GM21786 (cell line): Measurements from ENCODE around the gene CREM.
A peak's percentile ranks its signal among the peaks of the same experiment; 100 is the strongest.

ENCODE experiments used
- ATAC-seq: cut with Tn5 transposase; IDR thresholded peaks from one replicate; pipeline ENCODE4 v1.9.1; 2021; ENCODE audit not compliant: unreplicated experiment

The CREM gene

DNA sequence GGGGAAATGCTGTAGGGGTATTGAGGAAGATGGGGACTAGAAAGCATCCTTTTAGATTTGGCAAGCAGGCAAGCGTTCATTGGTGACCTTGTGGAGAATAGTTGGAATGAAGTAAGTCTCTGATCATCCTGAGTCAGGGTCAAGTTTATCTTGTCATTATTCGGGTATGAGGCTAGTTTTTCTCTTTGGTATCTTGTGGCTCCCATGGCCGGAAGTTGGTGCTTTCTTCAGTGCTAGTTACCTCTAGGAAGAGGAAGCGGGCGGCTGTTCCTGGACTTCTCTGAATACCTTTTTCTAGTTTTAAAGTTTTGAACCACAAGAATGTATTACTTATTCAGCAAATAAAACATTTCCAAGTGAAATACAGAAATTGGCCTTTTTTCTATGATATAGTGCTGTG, 9.2 kb downstream of the CREM start:
- ATAC-seq: no peak

DNA sequence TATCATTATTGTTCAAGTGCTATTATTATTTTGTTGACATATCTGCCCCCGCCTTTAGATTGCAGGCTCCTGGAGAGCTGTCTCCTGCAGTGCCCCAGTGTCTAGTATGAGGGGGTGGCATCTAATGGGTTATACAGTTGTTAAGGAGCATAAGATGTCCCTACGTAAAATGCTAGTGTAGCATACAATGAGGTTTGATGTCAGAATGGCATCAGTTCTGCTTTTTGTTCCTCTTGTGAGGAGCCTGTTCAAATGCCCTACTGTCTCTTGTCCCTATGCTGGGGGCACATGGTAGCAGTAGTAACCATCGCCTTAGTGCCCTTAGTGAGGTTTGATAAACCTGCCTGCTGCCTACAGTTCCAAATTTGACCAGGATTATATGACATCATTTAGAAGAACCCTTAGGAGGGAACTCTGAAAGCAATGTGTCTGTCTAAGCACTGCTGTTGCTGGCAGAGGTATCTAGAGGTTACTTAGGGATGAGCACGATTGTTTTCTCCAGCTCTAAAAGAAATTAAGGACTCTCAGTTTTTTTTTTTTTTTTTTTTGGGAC, 9.7 kb downstream of the CREM start:
- ATAC-seq: peak; percentile 57

DNA sequence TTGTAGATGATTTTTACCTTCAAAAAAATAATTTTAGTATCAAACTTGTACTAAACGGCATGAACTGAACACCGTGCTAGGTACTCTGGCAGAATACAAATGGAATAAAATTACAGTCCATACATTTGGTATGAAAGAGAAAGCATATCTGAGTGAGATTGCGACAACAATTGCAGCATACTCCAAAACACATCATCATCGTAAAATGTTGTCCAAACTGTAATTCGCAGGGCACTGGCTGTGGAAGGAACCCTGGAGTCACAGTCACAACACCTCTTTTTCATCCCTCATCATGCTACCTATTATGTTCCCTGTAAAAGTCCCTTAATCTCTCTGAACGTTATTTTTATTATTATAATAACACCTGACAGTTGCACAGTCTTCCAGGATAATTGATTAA, 13.5 kb downstream of the CREM start:
- no peak for ATAC-seq

DNA sequence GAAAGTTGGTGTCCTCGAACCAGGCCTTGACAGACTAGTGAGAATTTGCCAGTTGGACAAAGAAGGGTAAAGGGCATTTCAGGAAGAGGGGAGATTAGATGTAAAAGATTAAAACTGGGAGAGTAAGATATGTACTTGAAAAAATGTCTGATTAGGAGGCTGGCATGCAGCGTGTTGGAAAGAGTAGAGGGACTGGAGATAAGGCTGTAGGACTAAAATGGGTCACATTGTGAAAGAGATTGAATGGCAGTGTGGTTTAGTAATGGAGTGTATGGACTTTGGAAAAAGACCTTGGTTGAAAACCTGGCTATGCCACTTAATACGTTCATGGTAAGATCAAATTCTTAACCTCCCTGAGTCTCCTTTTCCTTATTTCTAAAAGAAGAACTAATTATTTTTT, 14.1 kb downstream of the CREM start:
- ATAC-seq: no peak

DNA sequence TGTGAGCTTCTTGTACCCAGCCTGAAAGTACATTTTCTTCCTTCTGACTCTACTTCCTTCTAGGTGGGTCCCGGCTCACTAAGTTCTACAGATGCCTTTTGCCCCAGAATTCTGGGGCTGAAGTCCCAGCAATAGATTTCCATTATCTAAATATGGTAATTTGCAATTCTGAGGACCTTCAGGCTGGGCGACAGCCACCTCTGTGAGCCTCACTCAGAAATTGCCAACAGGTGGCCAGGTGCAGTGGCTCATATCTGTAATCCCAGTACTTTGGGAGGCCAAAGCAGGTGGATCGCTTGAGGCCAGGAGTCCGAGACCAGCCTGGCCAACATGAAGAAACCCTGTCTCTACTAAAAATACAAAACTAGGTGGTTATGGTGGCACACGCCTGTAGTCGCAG, 23.7 kb downstream of the CREM start:
- ATAC-seq: no peak

DNA sequence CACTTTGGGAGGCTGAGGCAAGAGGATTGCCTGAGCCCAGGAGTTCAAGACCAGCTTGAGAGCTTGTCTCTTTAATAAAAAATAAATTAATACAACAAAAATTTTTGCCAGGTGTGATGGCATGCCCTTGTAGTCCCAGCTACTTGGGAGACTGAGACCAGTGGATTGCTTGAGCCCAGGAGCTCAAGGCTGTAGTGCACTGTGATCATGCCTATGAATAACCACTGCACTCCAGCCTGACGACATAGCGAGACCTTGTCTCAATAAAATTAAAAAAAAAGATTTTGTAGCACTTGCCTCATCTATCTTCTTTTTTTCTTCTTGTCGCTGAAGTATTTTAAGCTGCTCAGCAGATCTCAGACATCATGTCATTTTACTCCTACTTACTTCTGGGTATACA, 26.3 kb downstream of the CREM start:
- ATAC-seq: no peak

DNA sequence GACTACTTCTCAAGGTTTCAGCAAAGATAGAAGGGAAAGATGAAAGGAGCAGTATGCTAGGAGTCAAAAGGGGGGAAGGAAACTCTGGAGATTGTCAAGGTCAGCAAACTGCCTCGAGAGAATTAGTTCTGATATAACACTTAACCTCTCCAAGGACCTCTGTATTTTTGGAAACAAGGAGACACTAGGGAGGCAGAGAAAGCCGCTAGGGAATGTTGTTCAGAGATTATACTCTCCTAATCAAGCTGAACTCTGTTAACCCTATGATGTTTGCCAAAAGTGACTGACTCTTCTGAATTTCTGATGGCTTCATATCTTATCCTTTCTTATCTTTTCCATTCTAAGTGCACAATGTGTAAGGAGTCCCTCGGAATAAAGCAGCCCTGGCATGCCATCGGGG, 27.1 kb downstream of the CREM start:
- no peak for ATAC-seq

DNA sequence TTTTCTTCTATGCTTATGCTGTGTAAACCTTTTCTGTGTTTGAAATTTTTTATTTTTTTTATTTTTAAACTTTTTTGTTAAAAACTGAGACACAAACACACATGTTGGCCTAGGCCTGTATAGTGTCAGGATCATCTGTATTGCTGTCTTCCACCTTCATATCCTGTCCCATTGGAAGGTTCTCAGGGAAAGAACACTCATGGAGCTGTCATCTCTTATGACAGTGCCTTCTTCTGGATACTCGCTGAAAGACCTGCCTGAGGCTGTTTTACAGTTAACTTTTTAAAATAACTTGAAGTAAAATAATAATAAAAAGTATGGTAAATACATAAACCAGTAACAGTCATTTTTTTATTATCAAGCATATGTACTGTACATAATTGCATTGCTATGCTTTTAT, 34.1 kb downstream of the CREM start:
- no peak for ATAC-seq

DNA sequence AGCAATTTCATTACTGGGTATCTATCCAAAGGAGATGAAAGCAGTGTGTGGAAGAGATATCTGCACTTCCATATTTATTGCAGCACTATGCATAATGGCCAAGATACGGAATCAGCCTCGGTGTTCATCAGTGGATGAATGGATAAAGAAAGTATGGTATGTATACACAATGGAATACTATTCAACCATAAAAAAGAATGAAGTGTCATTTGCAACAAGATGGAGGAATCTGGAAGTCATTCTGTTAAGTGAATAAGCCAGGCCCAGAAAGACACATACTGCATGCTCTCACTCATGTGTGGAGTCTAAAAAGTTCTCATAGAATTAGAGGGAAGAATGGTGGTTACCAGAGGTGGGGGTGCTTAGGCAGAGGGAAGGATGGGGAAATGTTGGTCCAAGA, 35.3 kb downstream of the CREM start:
- no peak for ATAC-seq

DNA sequence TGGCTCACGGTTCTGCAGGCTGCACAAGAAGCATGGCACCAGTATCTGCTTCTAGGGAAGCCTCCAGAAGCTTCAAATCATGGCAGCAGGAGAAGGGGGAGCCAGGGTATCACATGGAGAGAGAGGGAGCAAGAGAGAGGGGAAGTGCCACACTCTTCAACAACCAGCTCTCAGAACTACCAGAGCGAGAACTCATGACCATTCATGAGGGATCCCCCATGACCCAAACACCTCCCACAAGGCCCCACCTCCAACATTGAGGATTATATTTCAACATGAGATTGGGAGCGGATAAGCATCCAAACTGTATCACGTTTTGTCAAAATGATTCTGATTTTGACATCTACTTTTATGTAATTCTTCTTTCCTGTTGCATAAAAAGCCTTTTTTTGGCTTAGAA, 38.5 kb downstream of the CREM start:
- ATAC-seq: no peak

DNA sequence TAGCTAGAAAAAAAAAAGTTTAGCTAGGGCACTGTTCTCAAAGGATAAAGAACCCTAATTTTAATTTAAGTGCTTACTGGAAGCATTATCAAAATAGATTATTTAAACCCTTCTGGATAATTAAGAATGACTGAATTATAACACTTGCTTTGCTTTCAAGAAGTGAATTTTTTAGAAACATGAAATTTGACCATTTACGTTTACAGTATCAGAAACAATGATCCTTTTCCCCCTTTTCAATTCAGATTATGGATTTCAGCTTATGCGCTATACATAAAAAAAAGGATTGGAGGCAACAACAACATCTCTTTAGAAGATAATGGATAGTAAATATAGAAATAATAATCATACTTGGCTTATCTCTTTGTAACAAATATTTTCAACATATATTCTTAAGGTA, 39.2 kb downstream of the CREM start:
- no peak for ATAC-seq

DNA sequence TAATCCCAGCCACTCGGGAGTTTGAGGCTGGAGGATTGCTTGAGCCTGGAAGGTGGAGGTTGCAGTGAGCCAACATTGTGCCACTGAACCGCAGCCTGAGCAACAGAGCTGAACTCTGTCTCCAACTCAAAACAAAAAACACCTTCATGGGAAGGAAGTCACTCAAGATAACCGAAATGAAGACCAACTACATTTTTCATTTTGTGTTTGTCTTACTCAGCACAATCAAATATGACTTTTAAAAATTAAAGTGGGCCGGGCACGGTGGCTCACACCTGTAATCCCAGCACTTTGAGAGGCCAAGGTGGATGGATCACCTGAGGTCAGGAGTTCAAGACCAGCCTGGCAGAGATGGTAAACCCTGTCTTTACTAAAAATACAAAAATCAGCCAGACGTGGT, 40.0 kb downstream of the CREM start:
- no peak for ATAC-seq

DNA sequence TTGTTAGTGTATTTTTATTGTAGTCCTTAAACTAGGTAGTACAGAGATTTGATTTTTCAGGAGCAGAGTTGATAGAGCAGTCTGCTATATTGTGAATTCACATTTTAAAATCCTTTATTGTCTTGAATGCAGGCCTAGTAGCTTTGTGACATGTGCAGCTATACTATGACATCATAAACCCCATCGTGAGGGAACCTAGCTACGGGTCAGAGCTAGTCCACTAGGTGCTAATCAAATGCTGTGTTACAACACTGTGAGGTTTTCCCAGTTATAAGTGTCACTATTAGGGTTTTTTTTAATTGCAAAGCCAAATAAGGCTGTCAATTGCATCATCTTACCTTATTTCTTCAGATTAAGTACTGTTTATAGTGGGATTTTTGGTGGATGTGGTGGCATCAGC, 40.7 kb downstream of the CREM start:
- ATAC-seq: no peak

DNA sequence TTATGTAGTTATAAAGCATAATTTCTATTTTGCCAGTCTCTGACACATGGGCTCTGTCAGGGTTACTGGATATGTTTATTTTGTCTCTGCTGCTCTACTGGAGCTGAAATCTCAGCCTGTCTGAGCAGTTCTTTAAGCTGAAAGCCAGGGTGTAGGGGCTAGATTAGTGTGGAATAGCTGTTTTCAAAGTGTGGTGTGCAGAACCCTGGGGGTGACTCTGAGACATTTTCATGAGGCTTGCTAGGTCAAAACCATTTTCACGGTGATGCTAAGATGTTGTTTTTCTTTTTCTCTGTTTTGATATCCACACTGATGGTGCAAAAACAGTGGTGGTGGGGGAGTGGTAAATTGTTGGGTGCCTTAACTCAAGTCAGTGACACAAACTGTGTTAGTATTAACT, 45.5 kb downstream of the CREM start:
- ATAC-seq: no peak

DNA sequence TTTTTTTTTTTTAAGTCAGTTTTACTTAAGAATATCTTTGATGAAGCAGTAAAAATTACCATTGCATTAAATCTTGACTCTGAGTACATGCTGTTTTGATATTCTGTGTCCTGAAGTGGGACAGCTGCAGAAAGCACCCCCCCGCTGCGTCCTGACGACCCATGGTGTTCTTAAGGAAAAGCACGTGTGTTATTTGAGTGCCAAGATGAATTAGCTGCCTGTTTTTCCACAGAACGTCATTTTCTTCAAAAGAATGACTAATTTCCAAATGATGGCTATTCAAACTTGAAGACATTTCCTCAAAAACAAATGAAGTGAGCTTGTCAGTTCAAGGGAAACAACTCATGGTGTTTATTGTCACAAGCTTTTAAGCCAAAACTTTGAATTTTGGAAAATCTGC, 45.9 kb downstream of the CREM start:
- no peak for ATAC-seq

DNA sequence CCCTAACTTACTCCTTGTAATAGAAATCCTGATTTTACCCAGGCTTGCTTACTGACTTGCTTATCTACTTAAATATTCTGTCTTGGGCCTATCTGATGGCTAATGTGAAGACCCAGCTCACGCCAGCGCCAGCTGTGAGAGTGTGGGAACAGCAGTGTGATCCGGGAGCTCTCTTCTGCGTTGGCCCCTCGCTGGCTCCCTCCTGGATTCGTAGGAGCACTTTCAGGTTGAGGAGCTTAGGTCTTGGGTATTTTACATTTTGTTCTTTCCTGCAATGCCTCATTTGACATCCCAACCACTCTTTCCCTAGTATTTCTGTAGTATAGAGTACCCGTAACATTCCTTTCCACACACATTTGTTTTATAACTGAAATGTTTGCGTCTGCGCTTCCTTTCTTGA, 51.7 kb downstream of the CREM start:
- no peak for ATAC-seq

DNA sequence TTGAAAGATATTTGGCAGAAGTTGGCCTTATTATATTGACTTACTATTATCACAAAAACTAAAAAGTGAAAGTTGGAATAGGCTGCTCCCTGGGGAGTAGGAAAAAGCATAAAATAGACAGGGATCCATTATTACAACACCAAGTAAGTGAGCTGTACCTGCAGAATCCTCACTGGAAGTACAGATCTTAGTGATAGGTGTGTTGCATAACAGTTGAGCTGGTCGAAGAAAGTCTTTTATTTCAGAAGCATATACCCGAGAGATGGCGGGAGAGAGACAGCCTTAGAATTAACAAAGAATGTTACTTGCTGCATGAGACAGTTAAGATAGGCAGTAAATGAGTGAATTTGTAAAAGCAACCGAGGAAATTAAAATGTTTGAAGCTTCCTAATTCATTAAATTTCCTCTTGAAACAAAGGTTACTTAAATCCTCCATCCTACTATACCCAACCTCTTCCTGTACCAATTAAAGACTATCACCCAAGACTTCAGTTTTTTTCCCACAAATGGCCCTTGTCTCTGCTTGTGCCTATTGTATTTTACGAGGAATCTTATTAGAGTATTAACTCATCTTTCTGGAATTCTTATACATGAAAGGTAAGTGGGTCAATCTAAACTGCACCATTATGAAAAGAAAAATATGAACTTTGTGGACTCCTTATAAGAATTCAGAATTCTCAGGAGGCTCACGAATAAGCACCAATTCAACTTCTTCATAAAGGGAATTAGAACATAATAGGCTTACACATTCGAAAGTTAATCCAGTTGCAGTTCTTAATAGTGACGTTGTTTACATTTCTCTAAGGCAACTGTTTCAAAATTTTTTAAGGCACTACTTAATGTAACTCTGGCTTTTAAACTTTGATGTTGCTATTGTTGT, 56.2 kb downstream of the CREM start:
- no peak for ATAC-seq

DNA sequence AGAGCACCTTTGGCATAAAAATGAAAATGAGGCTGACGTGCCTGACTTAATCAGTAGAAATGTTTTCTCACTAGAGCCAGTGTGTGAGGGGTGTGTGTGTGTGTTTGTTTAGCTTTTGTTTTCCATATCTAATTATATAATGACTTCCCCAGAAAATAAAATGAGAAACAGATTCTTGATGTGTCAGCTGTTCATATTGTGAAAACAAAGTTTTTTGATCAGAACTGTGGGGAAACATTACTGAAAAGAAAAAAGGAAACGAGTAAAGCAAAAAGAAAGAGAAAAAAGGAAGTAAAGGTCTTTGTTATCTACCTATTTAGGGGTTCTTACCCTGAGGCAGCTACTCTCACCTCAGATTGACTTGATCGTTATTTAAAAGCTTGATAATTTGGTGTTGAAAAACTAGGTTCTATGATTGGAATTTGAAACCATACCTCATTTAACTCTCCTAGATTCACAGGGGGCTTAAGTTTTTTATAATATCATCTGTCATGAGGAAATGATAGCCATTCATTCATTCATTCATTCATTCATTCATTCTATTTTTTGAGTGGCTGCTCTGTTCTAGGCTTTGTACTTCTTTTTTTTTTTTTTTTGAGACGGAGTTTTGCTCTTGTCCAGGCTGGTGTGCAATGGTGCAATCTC, 58.0 kb downstream of the CREM start:
- ATAC-seq: peak; percentile 53

DNA sequence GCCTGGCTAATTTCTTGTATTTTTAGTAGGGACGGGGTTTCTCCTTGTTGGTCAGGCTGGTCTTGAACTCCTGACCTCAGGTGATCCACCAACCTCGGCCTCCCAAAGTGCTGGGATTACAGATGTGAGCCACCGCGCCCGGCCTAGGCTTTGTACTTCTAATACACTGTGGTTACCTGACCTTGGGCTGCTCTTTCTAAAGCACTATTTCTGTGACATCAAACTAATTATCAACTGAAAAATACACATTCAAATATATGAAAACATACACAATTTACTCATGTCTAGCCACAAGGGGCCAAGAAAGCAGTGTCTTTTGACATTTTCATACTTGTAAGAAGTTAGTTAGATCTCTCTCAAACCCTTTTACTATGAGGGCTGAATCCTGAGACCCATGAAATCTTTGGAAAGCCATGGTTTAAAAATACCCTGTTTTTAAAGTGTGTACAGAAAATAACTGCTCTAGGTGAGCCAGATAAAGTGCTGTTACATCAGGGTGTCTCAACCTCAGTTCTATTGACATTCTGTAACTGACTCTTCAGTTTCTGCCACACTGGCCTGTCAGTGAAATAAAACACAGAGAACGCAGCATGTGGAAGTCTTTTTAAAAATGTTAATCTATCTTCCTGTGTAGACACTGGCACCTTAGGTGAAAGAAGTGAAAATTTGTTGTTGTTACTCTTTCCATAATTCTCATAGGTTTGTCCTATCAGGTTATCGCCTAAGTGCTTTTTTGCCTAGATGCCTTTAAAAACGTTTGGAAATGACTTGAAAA, 58.8 kb downstream of the CREM start:
- ATAC-seq: peak; percentile 67

DNA sequence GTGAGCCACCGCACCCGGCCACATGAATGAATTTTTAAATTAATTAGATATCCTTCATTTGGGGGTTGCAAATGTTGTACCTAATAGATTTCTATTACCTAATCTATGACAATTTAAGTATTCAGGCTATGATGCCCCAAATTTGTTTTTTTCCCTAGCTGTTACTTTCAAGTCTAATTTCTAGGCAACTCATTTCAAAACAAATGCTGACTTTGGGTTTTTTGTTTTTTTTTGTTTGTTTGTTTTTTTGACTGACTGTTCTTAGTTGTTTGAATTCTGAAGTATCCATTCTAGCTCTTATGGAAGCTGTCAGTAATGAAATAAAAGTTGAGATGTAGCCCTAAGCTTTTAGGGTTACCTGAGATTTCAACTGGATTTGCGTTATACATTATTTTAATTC, 62.3 kb downstream of the CREM start:
- no peak for ATAC-seq

DNA sequence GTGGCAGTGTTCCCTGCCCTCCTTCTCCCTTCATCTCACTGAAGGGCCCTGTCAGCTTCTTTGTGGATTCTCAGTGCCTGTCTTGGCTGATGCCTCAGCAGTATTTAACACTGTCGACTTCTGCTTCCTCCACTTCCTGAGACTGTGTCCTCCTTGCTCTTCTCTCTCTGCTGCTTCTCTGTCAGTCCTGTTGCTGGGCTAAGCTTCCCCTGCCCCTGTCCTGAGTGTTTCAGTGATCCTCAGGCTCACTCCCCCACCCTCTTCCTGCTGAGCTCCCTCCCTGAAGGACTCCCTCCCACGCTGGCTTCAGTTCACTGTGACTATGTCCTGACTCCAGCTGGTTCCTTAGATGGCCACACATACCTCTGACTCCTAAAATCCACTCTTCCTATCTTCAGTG, 64.9 kb downstream of the CREM start:
- ATAC-seq: no peak
